Measurements from ENCODE around the gene ASIC3. TPM values are rescaled to one million over a fixed set of nuclear protein-coding genes. Genes with fewer than 3 reads are reported as not detected.

The ASIC3 gene
- total and polyA plus RNA-seq, 2 of the 8 experiments (the other 6 are each of a cell fraction or from before 2014, with no cell fraction given) = 1.6 to 1.9 TPM

- Histone ChIP-seq H3K36me3 (ENCODE audit: control insufficient read depth in 2 of 4, insufficient read depth in 4 of 4, low read length in 3 of 4) (no peaks in the 10 kb centered on the region), H3K27ac (ENCODE audit: low read depth, low read length) (no peak overlapping the region), H2BK12ac (ENCODE audit: low read depth, low read length) (no peak overlapping the region), H3K79me2 (ENCODE audit: control insufficient read depth in 1 of 2, insufficient read depth in 2 of 2, low read length in 2 of 2) (peaks cover 11 to 79% of the 10 kb centered on the region in 2 experiments; a peak in 3 of 4 replicates), H3K23me2 (ENCODE audit: low read depth, low read length) (peaks cover 13% of the 10 kb centered on the region; the same call in 1 of the 2 replicates), H3K56ac (replicated peaks; ENCODE audit: insufficient read length, low read depth, low read length) (no peak overlapping the region), H3K9me3 (ENCODE audit: insufficient read depth in 2 of 2, low read depth in 1 of 2, low read length in 1 of 2) (no peaks in the 10 kb centered on the region), H3K23ac (ENCODE audit: insufficient read length) (no peak overlapping the region), H2BK5ac (ENCODE audit: low read depth, low read length) (no peak overlapping the region), H3K27me3 (replicated peaks in 1 of 4; ENCODE audit: control insufficient read depth in 3 of 4, extremely low read depth in 1 of 4, insufficient read depth in 3 of 4, low read length in 3 of 4) (peaks cover 0 to 21% (median 9%) of the 10 kb centered on the region in 4 experiments; a peak in 6 of 7 replicates), H2BK15ac (ENCODE audit: low read length) (no peak overlapping the region), H3K18ac (ENCODE audit: extremely low read depth, low read length) (no peak overlapping the region), H4K5ac (ENCODE audit: insufficient read length, low read depth, low read length) (no peak overlapping the region), H3K4me3 (ENCODE audit: extremely low read depth in 1 of 4, insufficient read depth in 2 of 4, low read depth in 3 of 4, low read length in 4 of 4) (no peak overlapping the region), H4K8ac (ENCODE audit: extremely low read depth, insufficient read depth, low read length) (no peak overlapping the region), H2BK120ac (replicated peaks; ENCODE audit: low read depth, low read length) (no peak overlapping the region), H3K4me2 (ENCODE audit: insufficient read depth in 1 of 2, low read depth in 2 of 2, low read length in 2 of 2) (no peak overlapping the region), H2AK5ac (ENCODE audit: low read depth, low read length) (no peak overlapping the region), H4K91ac (replicated peaks; ENCODE audit: insufficient read length, low read length) (no peak overlapping the region), H3K79me1 (ENCODE audit: low read depth, low read length) (peaks cover 16% of the 10 kb centered on the region; the same call in 1 of the 2 replicates), H2AFZ (ENCODE audit: low read length) (no peak overlapping the region), H3K4ac (replicated peaks; ENCODE audit: insufficient read length, low read depth, low read length) (no peak overlapping the region), H3K14ac (ENCODE audit: insufficient read length) (no peak overlapping the region), H3K4me1 (replicated peaks in 1 of 4; ENCODE audit: control insufficient read depth in 3 of 4, insufficient read depth in 4 of 4, low read length in 3 of 4) (peaks cover 3 to 30% (median 20%) of the 10 kb centered on the region in 4 experiments), H4K20me1 (replicated peaks in 1 of 2; ENCODE audit: control insufficient read depth in 1 of 2, insufficient read depth in 2 of 2, low read length in 2 of 2) (peaks cover 46 to 63% of the 10 kb centered on the region in 2 experiments), H2BK20ac (ENCODE audit: low read length) (no peak overlapping the region), H3K9ac (replicated peaks in 1 of 4; ENCODE audit: extremely low read depth in 1 of 4, low read depth in 3 of 4, low read length in 3 of 4) (no peak overlapping the region)
- 87% methylated on average over 7 of the region's 7 CpGs; no CpG with 5 or more reads in 1 of the 2 experiments for WGBS, 2 experiments (ENCODE audit: extremely low coverage in 1 of 2, insufficient coverage in 1 of 2, insufficient read length in 1 of 2, insufficient replicate concordance in 2 of 2, low coverage in 1 of 2, low lambda C conversion rate in 2 of 2, missing lambda C conversion rate in 1 of 2)
- DNase-seq (ENCODE audit: low read depth in 1 of 2, low spot score in 2 of 2) (no peak), FAIRE-seq (no peak)
- TF ChIP-seq RXRA (IDR thresholded peaks at IDR 0.05; ENCODE audit: insufficient read depth, low read depth, low read length) = no peak
- CTCF ChIA-PET (ENCODE audit: partially characterized antibody) = interaction anchor here (0.8 to 15.1 kb wide), 22 partner anchors 14 to 182 kb away, joined by 3 to 448 read pairs (median 5); no protein-coding TSS in a partner anchor
- POLR2A ChIA-PET (ENCODE audit: partially characterized antibody) = interaction anchor here (0.7 to 4.9 kb wide), 2 partner anchors 13 to 41 kb away, joined by 3 to 33 read pairs; no protein-coding TSS in a partner anchor
These were observed 42.7 kb downstream of the ASIC3 start for GRCh38 chr7:151091003-151091402.
